Progenitor cell of endocrine pancreas (in vitro differentiated cells): ENCODE measurements around the gene COPZ2. TPM values are rescaled to one million over a fixed set of nuclear protein-coding genes. Genes with fewer than 3 reads are reported as not detected.

Experiments
- DNase-seq: peaks from one replicate; pipeline ENCODE4 v3.0.0; 2021; ENCODE audit warnings: low spot score; ENCODE audit not compliant: unreplicated experiment
- H3K27ac Mint-ChIP-seq: 2 replicates; pipeline ENCODE4 v1.8.0; 2021; ENCODE audit warnings: mild to moderate bottlenecking, moderate library complexity, mixed read lengths
- H3K27me3 Mint-ChIP-seq: 2 replicates; pipeline ENCODE4 v1.8.0; 2021; ENCODE audit warnings: mixed read lengths
- H3K36me3 Mint-ChIP-seq: 2 replicates; pipeline ENCODE4 v1.8.0; 2022; ENCODE audit warnings: mixed read lengths; ENCODE audit not compliant: insufficient read depth
- H3K4me1 Mint-ChIP-seq: 2 replicates; pipeline ENCODE4 v1.8.0; 2021; ENCODE audit warnings: low read depth, mixed read lengths
- H3K4me3 Mint-ChIP-seq: 2 replicates; pipeline ENCODE4 v1.8.0; 2021; ENCODE audit warnings: low read depth, mild to moderate bottlenecking, moderate library complexity, mixed read lengths
- H3K9me3 Mint-ChIP-seq: 2 replicates; pipeline ENCODE4 v1.8.0; 2021; ENCODE audit warnings: low read depth, mixed read lengths
- CTCF ChIP-seq: fragments of 200-600 bp; sonication (generic); IDR thresholded peaks from one replicate; pipeline ENCODE4 v1.5.0; 2021; ENCODE audit warnings: antibody characterized with exemption, mild to moderate bottlenecking; ENCODE audit not compliant: unreplicated experiment
- total RNA-seq: library from RNA; stranded (reverse); gene quantifications from 2 replicates; pipeline ENCODE4 v1.2.1, GENCODE V29; 2021

The COPZ2 gene
- total RNA-seq, 1 donor from 2014 or later = not detected

- Mint-ChIP-seq H3K27me3 (peaks cover 14% of the 10 kb centered on the region), H3K4me1 (peaks cover 23% of the 10 kb centered on the region), H3K4me3 (peak overlapping the region; percentile 35), H3K9me3 (no peaks in the 10 kb centered on the region), H3K27ac (no peak overlapping the region), H3K36me3 (peaks cover 1% of the 10 kb centered on the region)
- DNase-seq = no peak
- TF ChIP-seq CTCF = no peak
Observed at GRCh38 chr17:48045316-48046001, 7.9 kb upstream of the COPZ2 start.

GRCh38 chr17:48044851-48045250, 7.3 kb upstream of the COPZ2 start:
- no peak overlapping the region for H3K4me3 Mint-ChIP-seq
- no peak for TF ChIP-seq CTCF
- DNase-seq = no peak
- H3K4me1 Mint-ChIP-seq = peaks cover 21% of the 10 kb centered on the region
- peaks cover 14% of the 10 kb centered on the region for H3K27me3 Mint-ChIP-seq
- H3K36me3 Mint-ChIP-seq = no peaks in the 10 kb centered on the region
- no peak overlapping the region for H3K27ac Mint-ChIP-seq
- no peaks in the 10 kb centered on the region for H3K9me3 Mint-ChIP-seq

- Mint-ChIP-seq H3K4me1 (peaks cover 10% of the 10 kb centered on the region), H3K4me3 (no peak overlapping the region), H3K27ac (no peak overlapping the region), H3K27me3 (peaks cover 28% of the 10 kb centered on the region), H3K9me3 (no peaks in the 10 kb centered on the region), H3K36me3 (no peaks in the 10 kb centered on the region)
- no peak for TF ChIP-seq CTCF
- DNase-seq = no peak
Observed at GRCh38 chr17:48043176-48043575, 5.6 kb upstream of the COPZ2 start.

GRCh38 chr17:48038687-48039086, 1.1 kb upstream of the COPZ2 start:
- H3K4me3 Mint-ChIP-seq = no peak overlapping the region
- no peak overlapping the region for H3K27ac Mint-ChIP-seq
- H3K9me3 Mint-ChIP-seq = no peaks in the 10 kb centered on the region
- no peak for DNase-seq
- H3K4me1 Mint-ChIP-seq = peaks cover 5% of the 10 kb centered on the region
- no peak for TF ChIP-seq CTCF
- peaks cover 56% of the 10 kb centered on the region for H3K27me3 Mint-ChIP-seq
- H3K36me3 Mint-ChIP-seq = no peaks in the 10 kb centered on the region

GRCh38 chr17:48037838-48038323, 284 bp upstream of the COPZ2 start:
- Mint-ChIP-seq H3K36me3 (no peaks in the 10 kb centered on the region), H3K9me3 (no peaks in the 10 kb centered on the region), H3K27ac (peak overlapping the region; percentile 85), H3K27me3 (peaks cover 62% of the 10 kb centered on the region), H3K4me3 (peak overlapping the region; percentile 75), H3K4me1 (peaks cover 5% of the 10 kb centered on the region)
- no peak for TF ChIP-seq CTCF
- no peak for DNase-seq
